Activated naive CD8-positive, alpha-beta T cell treated with anti-CD3 and anti-CD28 coated beads for 36 hours (primary cell): ENCODE measurements around the gene TSPAN4. TPM values are rescaled to one million over a fixed set of nuclear protein-coding genes. Genes with fewer than 3 reads are reported as not detected.

Experiments used
- DNase-seq: peaks from one replicate; pipeline ENCODE4 v3.0.0; 2021
- H3K27ac Mint-ChIP-seq: one replicate; pipeline ENCODE4 v1.8.0; 2022; ENCODE audit warnings: mild to moderate bottlenecking, moderate library complexity, mixed read lengths
- H3K27me3 Mint-ChIP-seq: one replicate; pipeline ENCODE4 v1.8.0; 2022; ENCODE audit warnings: mild to moderate bottlenecking, mixed read lengths
- H3K36me3 Mint-ChIP-seq: one replicate; pipeline ENCODE4 v1.8.0; 2021; ENCODE audit warnings: mild to moderate bottlenecking, mixed read lengths
- H3K4me1 Mint-ChIP-seq: one replicate; pipeline ENCODE4 v1.8.0; 2021; ENCODE audit warnings: mixed read lengths
- H3K4me3 Mint-ChIP-seq: one replicate; pipeline ENCODE4 v1.8.0; 2022; ENCODE audit warnings: mild to moderate bottlenecking, moderate library complexity, mixed read lengths
- H3K9me3 Mint-ChIP-seq: one replicate; pipeline ENCODE4 v1.8.0; 2022; ENCODE audit warnings: mixed read lengths
- total RNA-seq, 2 experiments: library from RNA; stranded (reverse); gene quantifications; one replicate each; pipeline ENCODE4 v1.2.3, GENCODE V29; 2021

Gene TSPAN4
- total RNA-seq, 2 experiments from 2014 or later = 12.8 to 16.2 TPM

GRCh38 chr11:864898-865297 is 22.2 kb downstream of the TSPAN4 start:
- Mint-ChIP-seq H3K36me3 (no peaks in the 10 kb centered on the region), H3K27ac (no peak overlapping the region), H3K4me3 (no peak overlapping the region)

DNA sequence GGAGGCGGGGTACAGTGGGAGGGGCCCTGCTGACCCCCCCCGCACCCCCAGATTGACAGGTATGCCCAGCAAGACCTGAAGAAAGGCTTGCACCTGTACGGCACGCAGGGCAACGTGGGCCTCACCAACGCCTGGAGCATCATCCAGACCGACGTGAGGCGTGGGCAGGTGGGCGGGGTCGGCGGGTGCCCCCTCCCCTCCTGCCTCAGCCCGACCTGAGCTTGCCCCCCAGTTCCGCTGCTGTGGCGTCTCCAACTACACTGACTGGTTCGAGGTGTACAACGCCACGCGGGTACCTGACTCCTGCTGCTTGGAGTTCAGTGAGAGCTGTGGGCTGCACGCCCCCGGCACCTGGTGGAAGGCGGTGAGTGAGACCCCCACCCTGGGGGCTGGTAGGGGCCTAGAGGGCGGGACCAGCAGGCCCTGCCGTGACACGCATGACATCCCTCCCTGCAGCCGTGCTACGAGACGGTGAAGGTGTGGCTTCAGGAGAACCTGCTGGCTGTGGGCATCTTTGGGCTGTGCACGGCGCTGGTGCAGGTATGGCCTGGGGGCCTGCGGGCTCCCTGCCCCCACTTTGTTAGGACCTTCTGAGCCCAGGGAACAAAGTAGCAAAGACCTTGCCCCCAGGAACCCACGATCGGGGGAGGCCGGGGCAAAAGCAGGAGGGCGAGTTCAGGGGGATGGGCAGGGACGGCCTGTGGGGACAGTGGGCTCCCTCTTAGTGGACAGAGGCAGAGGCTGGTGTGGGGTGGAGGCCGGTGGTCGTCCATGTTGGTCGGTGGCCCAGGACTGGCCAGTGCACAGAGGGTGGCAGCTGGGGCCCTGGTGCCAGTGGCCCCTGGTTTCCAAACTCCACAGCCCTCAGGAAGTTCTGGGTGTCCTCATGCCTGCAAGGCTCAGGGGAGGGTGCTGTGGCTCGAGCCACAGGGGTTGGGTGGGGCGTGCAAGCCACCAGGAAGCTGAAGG is 23.1 kb downstream of the TSPAN4 start:
- Mint-ChIP-seq H3K4me3 (no peak overlapping the region), H3K27me3 (no peaks in the 10 kb centered on the region), H3K4me1 (no peaks in the 10 kb centered on the region), H3K9me3 (no peaks in the 10 kb centered on the region), H3K27ac (no peak overlapping the region), H3K36me3 (no peaks in the 10 kb centered on the region)
- no peak for DNase-seq

More at GRCh38 chr11:864898-865297, 22.2 kb downstream of the TSPAN4 start:
- no peak for DNase-seq
- Mint-ChIP-seq H3K9me3 (no peaks in the 10 kb centered on the region), H3K27me3 (no peaks in the 10 kb centered on the region), H3K4me1 (no peaks in the 10 kb centered on the region)

DNA sequence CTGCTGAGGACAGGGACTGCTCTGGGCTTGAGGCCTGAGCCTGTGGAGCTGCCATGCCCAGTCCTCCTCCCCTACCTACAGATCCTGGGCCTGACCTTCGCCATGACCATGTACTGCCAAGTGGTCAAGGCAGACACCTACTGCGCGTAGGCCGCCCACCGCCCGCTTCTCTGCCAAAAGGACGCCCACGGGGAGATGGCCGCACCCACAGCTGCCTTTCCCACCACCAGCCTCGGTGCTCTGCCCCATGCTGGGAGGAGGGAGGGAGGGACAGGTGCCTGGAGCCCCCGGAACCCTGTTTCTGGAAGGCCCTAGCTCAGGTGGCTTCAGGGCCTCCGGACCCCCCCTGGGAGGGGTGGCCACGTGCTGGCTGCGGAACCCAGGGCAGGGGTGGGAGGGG is 23.8 kb downstream of the TSPAN4 start:
- Mint-ChIP-seq H3K9me3 (no peaks in the 10 kb centered on the region), H3K27me3 (no peaks in the 10 kb centered on the region), H3K4me1 (no peaks in the 10 kb centered on the region), H3K27ac (no peak overlapping the region), H3K4me3 (no peak overlapping the region), H3K36me3 (no peaks in the 10 kb centered on the region)
- no peak for DNase-seq

DNA sequence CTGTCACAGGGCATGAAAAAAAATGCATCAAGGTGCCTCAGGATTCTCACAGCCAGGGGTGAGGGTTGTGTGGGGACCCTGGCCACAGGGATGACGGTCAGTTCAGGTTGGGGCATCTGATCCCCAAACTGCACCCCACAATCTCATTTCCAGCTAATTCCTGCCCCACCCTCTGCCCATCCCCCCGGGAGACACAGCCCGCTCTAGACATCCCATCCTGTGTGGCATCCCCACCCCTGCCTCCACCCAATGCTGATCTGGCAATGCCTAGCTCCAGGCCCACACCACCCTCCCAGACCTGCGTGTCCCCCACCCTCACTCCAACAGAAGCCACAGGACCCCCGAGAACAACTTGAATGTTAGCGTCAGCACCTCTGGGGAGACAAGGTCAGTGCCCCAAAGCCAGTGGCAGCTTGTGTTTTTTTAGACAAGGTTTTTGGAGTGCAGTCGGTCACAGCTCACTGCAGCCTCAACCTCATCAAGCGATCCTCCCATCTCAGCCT is 25.3 kb downstream of the TSPAN4 start:
- no peaks in the 10 kb centered on the region for H3K4me1 Mint-ChIP-seq
- H3K27ac Mint-ChIP-seq = no peak overlapping the region
- no peaks in the 10 kb centered on the region for H3K27me3 Mint-ChIP-seq
- DNase-seq = no peak
- H3K36me3 Mint-ChIP-seq = no peaks in the 10 kb centered on the region
- H3K4me3 Mint-ChIP-seq = no peak overlapping the region
- no peaks in the 10 kb centered on the region for H3K9me3 Mint-ChIP-seq

- Mint-ChIP-seq H3K4me3 (no peak overlapping the region), H3K27me3 (no peaks in the 10 kb centered on the region), H3K27ac (peak overlapping the region; percentile 54), H3K4me1 (no peaks in the 10 kb centered on the region), H3K36me3 (no peaks in the 10 kb centered on the region), H3K9me3 (no peaks in the 10 kb centered on the region)
- no peak for DNase-seq
Observed at GRCh38 chr11:868394-868793, 25.7 kb downstream of the TSPAN4 start.

- Mint-ChIP-seq H3K27ac (peak overlapping the region; percentile 54), H3K9me3 (no peaks in the 10 kb centered on the region), H3K27me3 (no peaks in the 10 kb centered on the region), H3K4me1 (no peaks in the 10 kb centered on the region), H3K36me3 (no peaks in the 10 kb centered on the region), H3K4me3 (no peak overlapping the region)
- DNase-seq = no peak
Observed at GRCh38 chr11:868802-869201, 26.1 kb downstream of the TSPAN4 start.

- H3K27ac Mint-ChIP-seq = no peak overlapping the region
- H3K4me1 Mint-ChIP-seq = no peaks in the 10 kb centered on the region
- no peaks in the 10 kb centered on the region for H3K27me3 Mint-ChIP-seq
- H3K36me3 Mint-ChIP-seq = peaks cover 1% of the 10 kb centered on the region
- no peaks in the 10 kb centered on the region for H3K9me3 Mint-ChIP-seq
- no peak for DNase-seq
- no peak overlapping the region for H3K4me3 Mint-ChIP-seq
Observed at GRCh38 chr11:869399-870126, 26.9 kb downstream of the TSPAN4 start.

GRCh38 chr11:870127-870413 is 27.4 kb downstream of the TSPAN4 start:
- Mint-ChIP-seq H3K4me3 (no peak overlapping the region), H3K27me3 (no peaks in the 10 kb centered on the region), H3K9me3 (no peaks in the 10 kb centered on the region), H3K4me1 (no peaks in the 10 kb centered on the region), H3K27ac (no peak overlapping the region), H3K36me3 (peaks cover 1% of the 10 kb centered on the region)
- no peak for DNase-seq

DNA sequence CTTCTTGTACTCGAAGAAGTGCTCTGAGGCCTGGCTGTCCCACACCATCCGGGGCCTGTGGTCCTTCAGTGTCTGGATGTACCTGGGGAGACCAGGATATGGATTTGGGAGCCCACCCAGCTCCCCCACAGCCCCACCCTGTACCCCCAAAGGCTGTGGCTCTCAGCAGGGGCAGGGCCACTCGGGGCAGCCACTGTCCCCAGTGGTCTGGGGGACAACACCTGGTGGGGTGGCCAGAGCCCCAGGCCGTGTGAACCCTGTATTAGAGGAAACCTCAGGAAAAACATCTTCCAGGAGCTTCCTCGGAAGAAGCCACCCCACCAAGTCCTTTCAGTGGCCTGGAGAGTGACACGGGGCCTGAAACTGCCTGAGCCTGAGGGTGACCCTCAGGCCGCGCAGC is 27.8 kb downstream of the TSPAN4 start:
- no peaks in the 10 kb centered on the region for H3K9me3 Mint-ChIP-seq
- peaks cover 1% of the 10 kb centered on the region for H3K36me3 Mint-ChIP-seq
- H3K27ac Mint-ChIP-seq = no peak overlapping the region
- H3K4me3 Mint-ChIP-seq = no peak overlapping the region
- no peaks in the 10 kb centered on the region for H3K4me1 Mint-ChIP-seq
- no peaks in the 10 kb centered on the region for H3K27me3 Mint-ChIP-seq
- DNase-seq = no peak

GRCh38 chr11:871472-871871 is 28.8 kb downstream of the TSPAN4 start:
- H3K27me3 Mint-ChIP-seq = no peaks in the 10 kb centered on the region
- H3K4me3 Mint-ChIP-seq = no peak overlapping the region
- no peaks in the 10 kb centered on the region for H3K4me1 Mint-ChIP-seq
- no peak overlapping the region for H3K27ac Mint-ChIP-seq
- H3K36me3 Mint-ChIP-seq = peaks cover 1% of the 10 kb centered on the region
- DNase-seq = no peak
- no peaks in the 10 kb centered on the region for H3K9me3 Mint-ChIP-seq

DNA sequence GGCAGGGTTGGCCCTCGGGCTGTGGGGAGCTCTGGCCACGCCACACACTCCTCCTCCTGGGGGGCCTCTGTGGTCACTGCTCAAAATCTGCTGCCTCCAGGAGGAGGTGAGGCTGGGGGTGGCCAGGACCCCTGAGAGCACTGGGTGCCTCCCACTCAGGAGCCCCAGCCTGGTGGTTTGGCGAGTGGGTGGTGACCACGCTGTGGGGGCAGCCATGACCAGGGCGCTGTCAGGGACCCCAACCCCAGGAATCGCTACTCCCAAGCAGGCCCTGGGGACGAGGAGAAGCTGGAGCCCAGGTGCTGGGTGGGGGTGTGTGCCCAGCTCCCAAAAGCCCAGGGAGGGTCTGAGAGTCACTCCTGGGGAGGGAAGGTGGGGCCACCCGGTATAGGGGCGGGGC is 30.1 kb downstream of the TSPAN4 start:
- Mint-ChIP-seq H3K27me3 (no peaks in the 10 kb centered on the region), H3K9me3 (no peaks in the 10 kb centered on the region)

DNA sequence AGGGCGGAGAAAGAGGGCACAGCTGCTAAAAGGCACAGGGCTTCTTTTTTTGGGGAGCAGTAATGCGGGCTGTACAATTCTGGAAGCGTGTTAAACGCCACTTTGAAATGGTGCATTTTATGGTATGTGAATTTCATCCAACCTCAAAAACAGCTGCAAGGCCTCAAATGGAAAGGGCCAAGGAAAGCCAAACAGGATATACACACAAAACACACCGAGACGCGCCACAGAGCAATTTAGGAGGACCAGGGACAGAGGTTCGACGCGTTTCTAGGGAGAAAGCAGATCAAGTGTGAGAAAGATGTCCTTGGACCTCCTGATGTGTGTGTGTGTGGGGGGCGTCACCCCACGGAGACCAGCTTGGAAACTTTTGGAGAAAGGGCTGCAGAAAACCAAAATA is 31.1 kb downstream of the TSPAN4 start:
- Mint-ChIP-seq H3K36me3 (peaks cover 3% of the 10 kb centered on the region), H3K27me3 (no peaks in the 10 kb centered on the region), H3K9me3 (no peaks in the 10 kb centered on the region), H3K4me1 (no peaks in the 10 kb centered on the region), H3K27ac (no peak overlapping the region), H3K4me3 (no peak overlapping the region)
- DNase-seq = no peak

More for the DNA sequence above, 30.1 kb downstream of the TSPAN4 start:
- H3K4me1 Mint-ChIP-seq = no peaks in the 10 kb centered on the region
- no peak for DNase-seq
- H3K27ac Mint-ChIP-seq = no peak overlapping the region
- no peak overlapping the region for H3K4me3 Mint-ChIP-seq
- H3K36me3 Mint-ChIP-seq = peaks cover 2% of the 10 kb centered on the region

DNA sequence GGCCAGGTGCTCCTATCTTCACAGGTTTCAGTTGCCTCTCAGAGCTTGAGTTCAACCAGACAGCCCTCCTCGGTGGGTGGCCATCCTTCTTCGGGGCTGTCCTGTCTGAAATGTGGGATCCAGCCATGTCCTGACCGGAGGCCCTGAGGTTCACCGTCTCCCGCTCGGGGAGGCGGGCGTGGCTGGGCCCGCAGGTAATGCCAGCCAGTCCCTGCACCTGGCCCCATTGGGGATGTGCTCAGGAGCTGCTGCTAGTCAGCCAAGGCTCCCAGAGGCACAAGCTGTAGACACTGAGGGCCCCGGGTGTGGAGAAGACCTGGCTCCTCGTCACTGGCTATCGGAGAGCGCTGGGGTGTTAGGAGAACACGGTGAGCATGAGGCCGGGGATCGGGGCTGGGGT is 32.6 kb downstream of the TSPAN4 start:
- Mint-ChIP-seq H3K4me1 (no peaks in the 10 kb centered on the region), H3K27me3 (no peaks in the 10 kb centered on the region), H3K36me3 (peaks cover 8% of the 10 kb centered on the region), H3K27ac (no peak overlapping the region), H3K4me3 (no peak overlapping the region), H3K9me3 (no peaks in the 10 kb centered on the region)
- no peak for DNase-seq

DNA sequence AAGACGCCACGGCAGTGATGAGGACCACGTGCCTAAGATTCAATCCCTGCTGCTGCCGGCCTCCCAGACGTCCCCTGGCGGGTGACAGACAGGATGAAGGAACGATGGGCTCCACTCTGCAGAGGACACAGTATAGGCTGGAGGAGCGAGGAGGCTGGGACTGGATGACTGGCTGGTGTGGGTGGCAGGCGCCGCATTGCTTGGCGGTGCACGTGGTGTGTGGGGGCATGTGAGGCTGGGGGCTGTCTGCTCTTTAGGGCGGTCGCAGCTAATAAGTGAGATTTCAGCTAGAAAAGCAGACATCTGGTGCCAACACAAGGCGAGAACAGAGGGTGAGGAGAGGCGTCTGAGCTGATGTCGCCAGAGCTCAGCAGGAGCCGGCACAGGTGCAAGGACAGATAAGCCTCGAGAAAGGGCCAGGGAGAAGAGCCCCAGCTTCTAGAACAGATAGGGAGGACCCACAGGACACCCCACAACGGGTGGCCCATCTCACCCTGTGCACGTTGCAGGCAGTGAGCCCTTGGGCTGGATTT is 33.2 kb downstream of the TSPAN4 start:
- no peaks in the 10 kb centered on the region for H3K27me3 Mint-ChIP-seq
- DNase-seq = no peak
- H3K4me3 Mint-ChIP-seq = no peak overlapping the region
- H3K27ac Mint-ChIP-seq = no peak overlapping the region
- H3K36me3 Mint-ChIP-seq = peaks cover 8% of the 10 kb centered on the region
- no peaks in the 10 kb centered on the region for H3K9me3 Mint-ChIP-seq
- no peaks in the 10 kb centered on the region for H3K4me1 Mint-ChIP-seq

DNA sequence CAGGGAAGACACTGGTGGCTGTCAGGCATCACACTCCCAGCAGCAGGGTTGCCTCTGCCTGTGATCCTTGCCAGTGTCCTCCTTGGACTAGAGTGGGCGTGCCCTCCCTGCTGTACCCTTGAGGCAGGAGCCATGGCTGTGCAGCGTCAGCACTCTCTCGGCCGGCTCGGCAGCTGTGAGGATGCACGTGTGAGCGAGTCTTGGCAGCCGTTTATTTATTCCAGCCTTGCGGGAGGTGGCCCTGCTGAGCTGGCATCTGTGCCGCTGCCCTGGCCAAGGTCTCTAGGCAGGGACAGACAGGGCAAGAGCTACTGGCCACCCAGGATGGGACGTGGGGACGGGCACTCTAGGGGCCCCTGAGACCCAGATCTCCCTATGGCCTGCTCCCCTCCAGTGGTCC is 33.9 kb downstream of the TSPAN4 start:
- H3K4me3 Mint-ChIP-seq = no peak overlapping the region
- H3K27ac Mint-ChIP-seq = no peak overlapping the region
- DNase-seq = no peak
- no peaks in the 10 kb centered on the region for H3K4me1 Mint-ChIP-seq
- no peaks in the 10 kb centered on the region for H3K9me3 Mint-ChIP-seq
- H3K36me3 Mint-ChIP-seq = peaks cover 8% of the 10 kb centered on the region
- no peaks in the 10 kb centered on the region for H3K27me3 Mint-ChIP-seq
